Fibroblast of lung (primary cell): ENCODE measurements around the gene APOBEC2. TPM values are rescaled to one million over a fixed set of nuclear protein-coding genes. Genes with fewer than 3 reads are reported as not detected.
A peak's percentile ranks its signal among the peaks of the same experiment; 100 is the strongest.

Source experiments
- DNase-seq, 2 donors: peaks; one replicate each; pipeline versions ENCODE4 v3.0.0 to v3.0.0-alpha.2; 2010; ENCODE audit warnings: low read depth in 2 of 2
- H2AFZ ChIP-seq: 2 replicates; pipeline ENCODE4 v1.5.1; 2012; ENCODE audit warnings: low read length, control low read depth, inconsistent platforms
- H3K27ac ChIP-seq: 2 replicates; pipeline ENCODE4 v1.5.1; 2011; ENCODE audit warnings: low read length, control low read depth; ENCODE audit not compliant: insufficient read depth
- H3K27me3 ChIP-seq: 2 replicates; pipeline ENCODE4 v1.5.1; 2011; ENCODE audit warnings: mild to moderate bottlenecking, low read length; ENCODE audit not compliant: control insufficient read depth, insufficient read depth
- H3K36me3 ChIP-seq: 2 replicates; pipeline ENCODE4 v1.5.1; 2011; ENCODE audit warnings: low read length; ENCODE audit not compliant: control insufficient read depth, insufficient read depth
- H3K4me1 ChIP-seq: 2 replicates; pipeline ENCODE4 v1.5.1; 2011; ENCODE audit warnings: low read length; ENCODE audit not compliant: control insufficient read depth, insufficient read depth; ENCODE audit errors: extremely low read depth
- H3K4me2 ChIP-seq: 2 replicates; pipeline ENCODE4 v1.5.1; 2011; ENCODE audit warnings: low read length, control low read depth; ENCODE audit not compliant: insufficient read depth; ENCODE audit errors: extremely low read depth
- H3K4me3 ChIP-seq, 4 experiments: fragments of 200-600 bp in 1 of 4; sonication (generic) in 1 of 4; replicated peaks in 1 of 4; 2 replicates each; pipeline ENCODE4 v1.5.1; 2011 to 2016; ENCODE audit warnings: low read length in 4 of 4, low read depth in 3 of 4, mild to moderate bottlenecking in 3 of 4, control low read depth in 2 of 4, inconsistent platforms in 1 of 4, mixed read lengths in 1 of 4; ENCODE audit not compliant: insufficient read depth in 1 of 4; ENCODE audit errors: control extremely low read depth in 1 of 4
- H3K79me2 ChIP-seq: 2 replicates; pipeline ENCODE4 v1.5.1; 2012; ENCODE audit warnings: mild to moderate bottlenecking, low read length, inconsistent platforms; ENCODE audit not compliant: control insufficient read depth, insufficient read depth
- H3K9ac ChIP-seq: 2 replicates; pipeline ENCODE4 v1.5.1; 2011; ENCODE audit warnings: mild to moderate bottlenecking, low read length, control low read depth; ENCODE audit not compliant: insufficient read depth
- H3K9me3 ChIP-seq: 2 replicates; pipeline ENCODE4 v1.5.1; 2012; ENCODE audit warnings: low read depth, low read length; ENCODE audit not compliant: control insufficient read depth, insufficient read depth
- H4K20me1 ChIP-seq: 2 replicates; pipeline ENCODE4 v1.5.1; 2011; ENCODE audit warnings: low read length; ENCODE audit not compliant: control insufficient read depth, insufficient read depth; ENCODE audit errors: extremely low read depth
- EZH2 ChIP-seq: IDR thresholded peaks from 2 replicates; pipeline ENCODE4 v1.5.1; 2012; ENCODE audit warnings: low read length, control low read depth, mild to moderate bottlenecking; ENCODE audit errors: missing control alignments
- polyA plus RNA-seq, 2 donors: library from polyadenylated mRNA; depleted of rRNA in 1 of 2; stranded (reverse) in 1 of 2; unstranded in 1 of 2; fragments of >200 nt; gene quantifications; 2 replicates each; pipeline ENCODE4 v1.2.1, GENCODE V29; 2011 to 2012; ENCODE audit warnings: missing spikeins in 1 of 2
- total RNA-seq: library from RNA; depleted of rRNA; stranded (reverse); fragments of >200 nt; gene quantifications from 2 replicates; pipeline ENCODE4 v1.2.1, GENCODE V29; 2014
- TF ChIP-seq, protein P1 (sequence below), 2 donors: IDR thresholded peaks in 1 of 2; conservative IDR thresholded peaks in 1 of 2; 1 replicate in 1 of 2; 2 replicates in 1 of 2; pipeline ENCODE4 v1.5.1; 2011 to 2012; ENCODE audit warnings: low read length in 2 of 2, control low read depth in 1 of 2, inconsistent platforms in 1 of 2, low read depth in 1 of 2, mild to moderate bottlenecking in 1 of 2

Gene APOBEC2
- total and polyA plus RNA-seq, 2 donors (not counting 1 experiment from before 2014, with no cell fraction given), result not detected

DNA sequence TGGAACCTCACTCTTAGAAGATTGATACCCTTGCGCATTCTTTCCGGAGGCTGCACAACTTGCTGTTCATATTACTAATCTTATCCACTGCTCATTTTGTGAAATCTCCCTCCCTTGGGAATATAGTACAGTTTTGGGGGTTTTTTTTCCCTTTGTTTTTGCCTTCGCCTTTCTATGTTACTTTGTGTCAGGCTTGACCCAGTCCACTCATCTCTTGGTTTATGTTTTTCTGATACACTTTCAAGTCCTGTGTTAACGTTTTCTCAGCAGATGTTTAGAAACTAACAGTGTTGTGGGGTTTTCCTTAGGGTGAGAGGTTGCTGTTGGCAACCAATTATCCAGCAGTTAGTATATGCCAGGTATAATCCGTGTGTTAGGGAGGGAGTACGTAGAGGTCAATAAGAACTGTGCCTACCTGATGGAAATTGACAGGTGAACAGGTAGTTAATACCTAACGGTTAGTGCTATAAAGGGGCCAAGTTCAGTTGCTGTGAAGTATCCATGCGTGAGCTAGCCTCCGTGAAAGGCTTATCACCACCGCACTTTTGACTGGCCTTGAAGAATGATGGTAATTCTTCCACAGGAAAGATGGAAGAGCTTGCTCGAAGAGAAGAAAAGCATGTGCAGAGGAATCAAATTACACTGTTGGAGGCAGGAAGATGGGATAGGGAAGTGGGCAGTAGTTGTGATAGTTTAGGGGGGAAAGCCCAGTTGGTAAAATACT lies 21.1 kb downstream of the APOBEC2 start:
- Histone ChIP-seq H3K4me3 (peak overlapping the region; percentile 75 to 88 (median 78)), H3K27me3 (no peaks in the 10 kb centered on the region), H2AFZ (peak overlapping the region; percentile 5), H3K79me2 (peaks cover 53% of the 10 kb centered on the region), H3K4me2 (peak overlapping the region; percentile 82), H3K36me3 (peaks cover 1% of the 10 kb centered on the region), H4K20me1 (no peaks in the 10 kb centered on the region), H3K9ac (peak overlapping the region; percentile 95), H3K4me1 (peaks cover 3% of the 10 kb centered on the region), H3K27ac (peak overlapping the region; percentile 94), H3K9me3 (no peaks in the 10 kb centered on the region)
- peak; percentile 46 to 47 for DNase-seq
- TF ChIP-seq EZH2, result no peak
- TF ChIP-seq, protein P1, sequence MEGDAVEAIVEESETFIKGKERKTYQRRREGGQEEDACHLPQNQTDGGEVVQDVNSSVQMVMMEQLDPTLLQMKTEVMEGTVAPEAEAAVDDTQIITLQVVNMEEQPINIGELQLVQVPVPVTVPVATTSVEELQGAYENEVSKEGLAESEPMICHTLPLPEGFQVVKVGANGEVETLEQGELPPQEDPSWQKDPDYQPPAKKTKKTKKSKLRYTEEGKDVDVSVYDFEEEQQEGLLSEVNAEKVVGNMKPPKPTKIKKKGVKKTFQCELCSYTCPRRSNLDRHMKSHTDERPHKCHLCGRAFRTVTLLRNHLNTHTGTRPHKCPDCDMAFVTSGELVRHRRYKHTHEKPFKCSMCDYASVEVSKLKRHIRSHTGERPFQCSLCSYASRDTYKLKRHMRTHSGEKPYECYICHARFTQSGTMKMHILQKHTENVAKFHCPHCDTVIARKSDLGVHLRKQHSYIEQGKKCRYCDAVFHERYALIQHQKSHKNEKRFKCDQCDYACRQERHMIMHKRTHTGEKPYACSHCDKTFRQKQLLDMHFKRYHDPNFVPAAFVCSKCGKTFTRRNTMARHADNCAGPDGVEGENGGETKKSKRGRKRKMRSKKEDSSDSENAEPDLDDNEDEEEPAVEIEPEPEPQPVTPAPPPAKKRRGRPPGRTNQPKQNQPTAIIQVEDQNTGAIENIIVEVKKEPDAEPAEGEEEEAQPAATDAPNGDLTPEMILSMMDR (conservative IDR thresholded peaks at IDR 0.05 in 1 of 2, IDR thresholded peaks at IDR 0.05 in 1 of 2; ENCODE audit: low read depth in 1 of 2, low read length in 2 of 2), result no peak

DNA sequence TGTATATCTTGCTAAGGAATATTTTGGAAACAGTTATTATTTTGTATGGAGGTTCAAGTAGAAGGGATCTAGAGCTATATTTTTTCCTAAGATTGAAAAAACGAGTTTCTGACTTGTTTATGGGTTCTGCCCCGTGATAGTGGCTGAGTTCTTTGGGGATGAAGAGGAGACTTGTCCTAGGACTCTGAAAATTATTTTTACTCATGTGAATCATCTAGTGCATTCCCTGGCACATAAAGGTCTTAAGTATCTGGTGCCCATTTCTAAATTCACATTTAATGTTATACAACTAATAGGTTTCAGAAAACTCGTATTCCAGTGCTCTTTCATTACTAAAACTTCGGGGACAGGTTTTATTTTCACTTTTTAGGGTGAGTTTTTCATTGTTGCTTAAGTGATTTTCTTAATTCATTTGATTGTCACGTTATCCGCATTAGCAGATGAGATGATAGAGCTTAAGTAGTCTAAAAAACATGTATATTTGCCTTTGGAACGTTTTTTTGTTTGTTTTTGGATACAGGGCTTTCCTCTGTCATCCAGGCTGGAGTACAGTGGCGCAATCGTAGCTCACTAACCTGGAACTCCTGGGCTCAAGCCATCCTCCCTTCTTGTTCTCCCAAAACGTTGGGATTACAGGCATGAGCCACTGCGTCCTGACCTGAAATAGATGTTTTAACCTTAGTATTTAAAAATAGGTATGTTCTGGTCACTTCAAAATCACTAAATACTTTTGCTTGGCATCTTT lies 21.9 kb downstream of the APOBEC2 start:
- H3K4me3 ChIP-seq, result peak overlapping the region; percentile 75 to 88 (median 78)
- TF ChIP-seq, protein P1 (conservative IDR thresholded peaks at IDR 0.05 in 1 of 2, IDR thresholded peaks at IDR 0.05 in 1 of 2; ENCODE audit: low read depth in 1 of 2, low read length in 2 of 2), result no peak
- TF ChIP-seq EZH2, result no peak
- H2AFZ ChIP-seq, result peak overlapping the region; percentile 4
- H3K79me2 ChIP-seq, result peaks cover 55% of the 10 kb centered on the region
- no peak overlapping the region for H3K9ac ChIP-seq
- peak in 1 of 2 donors; percentile 7 for DNase-seq
- H3K4me2 ChIP-seq, result peak overlapping the region; percentile 82
- H3K27me3 ChIP-seq, result no peaks in the 10 kb centered on the region
- H3K4me1 ChIP-seq, result peaks cover 3% of the 10 kb centered on the region
- H3K36me3 ChIP-seq, result peaks cover 1% of the 10 kb centered on the region
- H3K27ac ChIP-seq, result peak overlapping the region; percentile 22
- no peaks in the 10 kb centered on the region for H3K9me3 ChIP-seq
- no peaks in the 10 kb centered on the region for H4K20me1 ChIP-seq
